Measurements from ENCODE around the gene PSMD2. TPM values are rescaled to one million over a fixed set of nuclear protein-coding genes. Genes with fewer than 3 reads are reported as not detected.

PSMD2 gene
- total RNA-seq, 1 experiment from 2014 or later, result 581 TPM

Other genes starting within 250 kb of the PSMD2 start
- gene HTR3C, start 246.2 kb upstream of the PSMD2 start, total RNA-seq (2014; rRNA removed; shearing (Covaris generic); ENCODE audit: low replicate concordance), result not detected in 2 replicates
- not detected in 2 replicates for gene HTR3E, start 202.2 kb upstream of the PSMD2 start, total RNA-seq (2014; rRNA removed; shearing (Covaris generic); ENCODE audit: low replicate concordance)
- 43.1 and 50.5 TPM in 2 replicates for gene EIF2B5, start 163.9 kb upstream of the PSMD2 start, total RNA-seq (2014; rRNA removed; shearing (Covaris generic); ENCODE audit: low replicate concordance)
- 28.8 and 45.6 TPM in 2 replicates for gene DVL3, start 143.9 kb upstream of the PSMD2 start, total RNA-seq (2014; rRNA removed; shearing (Covaris generic); ENCODE audit: low replicate concordance)
- 712 and 818 TPM in 2 replicates for gene AP2M1, start 124.4 kb upstream of the PSMD2 start, total RNA-seq (2014; rRNA removed; shearing (Covaris generic); ENCODE audit: low replicate concordance)
- 52.1 and 65.6 TPM in 2 replicates for gene ABCF3, start 113.0 kb upstream of the PSMD2 start, total RNA-seq (2014; rRNA removed; shearing (Covaris generic); ENCODE audit: low replicate concordance)
- 0.57 and 5.7 TPM in 2 replicates for gene VWA5B2, start 69.7 kb upstream of the PSMD2 start, total RNA-seq (2014; rRNA removed; shearing (Covaris generic); ENCODE audit: low replicate concordance)
- 33.2 and 41.5 TPM in 2 replicates for gene ALG3, start 50.3 kb upstream of the PSMD2 start, total RNA-seq (2014; rRNA removed; shearing (Covaris generic); ENCODE audit: low replicate concordance)
- 17.4 and 19.1 TPM in 2 replicates for gene EEF1AKMT4, start 49.6 kb upstream of the PSMD2 start, total RNA-seq (2014; rRNA removed; shearing (Covaris generic); ENCODE audit: low replicate concordance)
- not detected in 2 replicates for gene CAMK2N2, start 37.7 kb upstream of the PSMD2 start, total RNA-seq (2014; rRNA removed; shearing (Covaris generic); ENCODE audit: low replicate concordance)
- not detected in 2 replicates for gene ECE2, start 23.2 kb upstream of the PSMD2 start, total RNA-seq (2014; rRNA removed; shearing (Covaris generic); ENCODE audit: low replicate concordance)
- gene EIF4G1, start 15.4 kb downstream of the PSMD2 start, total RNA-seq (2014; rRNA removed; shearing (Covaris generic); ENCODE audit: low replicate concordance), result 250 and 257 TPM in 2 replicates
- gene FAM131A, start 38.4 kb downstream of the PSMD2 start, total RNA-seq (2014; rRNA removed; shearing (Covaris generic); ENCODE audit: low replicate concordance), result 33.4 and 39.2 TPM in 2 replicates
- 2.0 and 20.2 TPM in 2 replicates for gene CLCN2, start 62.4 kb downstream of the PSMD2 start, total RNA-seq (2014; rRNA removed; shearing (Covaris generic); ENCODE audit: low replicate concordance)
- 139 and 169 TPM in 2 replicates for gene POLR2H, start 62.5 kb downstream of the PSMD2 start, total RNA-seq (2014; rRNA removed; shearing (Covaris generic); ENCODE audit: low replicate concordance)
- gene THPO, start 79.0 kb downstream of the PSMD2 start, total RNA-seq (2014; rRNA removed; shearing (Covaris generic); ENCODE audit: low replicate concordance), result 0.61 TPM in 1 of 2 replicates, not detected in the other
- gene CHRD, start 80.8 kb downstream of the PSMD2 start, total RNA-seq (2014; rRNA removed; shearing (Covaris generic); ENCODE audit: low replicate concordance), result 0.84 TPM in 1 of 2 replicates, not detected in the other